ENCODE results near the gene CORIN. TPM values are rescaled to one million over a fixed set of nuclear protein-coding genes. Genes with fewer than 3 reads are reported as not detected.

CORIN gene
- total and polyA plus RNA-seq, 2 experiments from 2014 or later = not detected

GRCh38 chr4:47572981-47573380, 264.9 kb downstream of the CORIN start (continued):
- TF ChIP-seq ZNF462 (CRISPR knock-in tag; IDR thresholded peaks at IDR 0.05) = no peak

GRCh38 chr4:47570816-47571215, 267.1 kb downstream of the CORIN start:
- TF ChIP-seq POLR2AphosphoS5 (IDR thresholded peaks at IDR 0.05; ENCODE audit: low read depth) (no peak), REST (IDR thresholded peaks at IDR 0.05; ENCODE audit: unreplicated experiment) (no peak), JUNB (IDR thresholded peaks at IDR 0.05; ENCODE audit: unreplicated experiment) (no peak)
- Histone ChIP-seq H3K4me2 (no peak overlapping the region), H3K9me2 (ENCODE audit: insufficient read depth) (no peaks in the 10 kb centered on the region), H2AFZ (no peak overlapping the region), H3K27me3 (ENCODE audit: insufficient read depth) (no peaks in the 10 kb centered on the region), H3F3A (replicated peaks; ENCODE audit: low read depth) (no peaks in the 10 kb centered on the region), H3K4me3 (no peak overlapping the region), H3K79me2 (replicated peaks; ENCODE audit: insufficient read depth) (no peaks in the 10 kb centered on the region), H4K20me1 (replicated peaks; ENCODE audit: insufficient read depth) (no peaks in the 10 kb centered on the region), H3K36me3 (ENCODE audit: insufficient read depth) (no peaks in the 10 kb centered on the region), H3K4me1 (ENCODE audit: insufficient read depth) (no peaks in the 10 kb centered on the region), H3K27ac (ENCODE audit: low read depth) (no peak overlapping the region)
- DNase-seq (ENCODE audit: low spot score) (no peak), ATAC-seq (no peak)
- Mint-ChIP-seq H3K36me3 (ENCODE audit: low read depth) (no peaks in the 10 kb centered on the region), H3K4me3 (no peak overlapping the region), H3K27me3 (ENCODE audit: insufficient read depth, low read depth, poor library complexity) (no peaks in the 10 kb centered on the region), H3K27ac (no peak overlapping the region), H3K4me1 (no peaks in the 10 kb centered on the region), H3K9me3 (no peaks in the 10 kb centered on the region)

Data from GM23338 (cell line).